Colonic mucosa (tissue), 4 donors: ENCODE results near the gene FXYD4. TPM values are rescaled to one million over a fixed set of nuclear protein-coding genes. Genes with fewer than 3 reads are reported as not detected.

Experiments used
- DNase-seq: peaks from one replicate; pipeline ENCODE4 v3.0.0-alpha.2; 2020
- H3K27ac ChIP-seq: fragments of 200-600 bp; one replicate; pipeline ENCODE4 v1.8.0; 2021
- H3K27me3 ChIP-seq: fragments of 200-600 bp; one replicate; pipeline ENCODE4 v1.8.0; 2021
- H3K36me3 ChIP-seq: fragments of 200-600 bp; one replicate; pipeline ENCODE4 v1.8.0; 2021
- H3K4me1 ChIP-seq: fragments of 200-600 bp; one replicate; pipeline ENCODE4 v1.8.0; 2021; ENCODE audit warnings: mild to moderate bottlenecking
- H3K4me3 ChIP-seq: fragments of 200-600 bp; one replicate; pipeline ENCODE4 v1.8.0; 2021
- H3K9ac ChIP-seq, 2 donors: one replicate each; pipeline ENCODE4 v1.7.0; 2013; ENCODE audit warnings: control low read depth in 2 of 2, low read depth in 2 of 2, low read length in 2 of 2
- H3K9me3 ChIP-seq: fragments of 200-600 bp; one replicate; pipeline ENCODE4 v1.8.0; 2021
- intact Hi-C: fragments of 100-400 bp; cut with DNase I; formaldehyde crosslinking; loops from one replicate; pipeline ENCODE4 v1.14.1; 2022
- total RNA-seq, 2 donors: library from RNA; stranded (reverse); fragmentation: NEBNext Ultra II Directional in 1 of 2; extraction: Animal tissue kit (Norgen Biotek cat#: 25700) in 1 of 2; gene quantifications; one replicate each; pipeline ENCODE4 v1.2.1, GENCODE V29; 2021
- TF ChIP-seq, protein P1 (sequence below): fragments of 200-600 bp; IDR thresholded peaks from one replicate; pipeline ENCODE4 v1.8.0; 2022; ENCODE audit warnings: antibody characterized with exemption, mild to moderate bottlenecking
- donor health status: healthy.
- donor health status: DM: no; HTN: no; CAD: no.
- donor health status: DM: no; HTN: no; CAD: no.

FXYD4 gene
- total RNA-seq, 2 donors from 2014 or later: 0.98 TPM; not detected in 1

GRCh38 chr10:43424416-43424815 lies 53.0 kb downstream of the FXYD4 start:
- Histone ChIP-seq H3K36me3 (no peaks in the 10 kb centered on the region), H3K4me1 (peaks cover 5% of the 10 kb centered on the region), H3K9ac (no peak overlapping the region), H3K9me3 (no peaks in the 10 kb centered on the region), H3K27me3 (no peaks in the 10 kb centered on the region), H3K27ac (no peak overlapping the region), H3K4me3 (no peak overlapping the region)
- intact Hi-C loops: no loop called here
- TF ChIP-seq, protein P1, sequence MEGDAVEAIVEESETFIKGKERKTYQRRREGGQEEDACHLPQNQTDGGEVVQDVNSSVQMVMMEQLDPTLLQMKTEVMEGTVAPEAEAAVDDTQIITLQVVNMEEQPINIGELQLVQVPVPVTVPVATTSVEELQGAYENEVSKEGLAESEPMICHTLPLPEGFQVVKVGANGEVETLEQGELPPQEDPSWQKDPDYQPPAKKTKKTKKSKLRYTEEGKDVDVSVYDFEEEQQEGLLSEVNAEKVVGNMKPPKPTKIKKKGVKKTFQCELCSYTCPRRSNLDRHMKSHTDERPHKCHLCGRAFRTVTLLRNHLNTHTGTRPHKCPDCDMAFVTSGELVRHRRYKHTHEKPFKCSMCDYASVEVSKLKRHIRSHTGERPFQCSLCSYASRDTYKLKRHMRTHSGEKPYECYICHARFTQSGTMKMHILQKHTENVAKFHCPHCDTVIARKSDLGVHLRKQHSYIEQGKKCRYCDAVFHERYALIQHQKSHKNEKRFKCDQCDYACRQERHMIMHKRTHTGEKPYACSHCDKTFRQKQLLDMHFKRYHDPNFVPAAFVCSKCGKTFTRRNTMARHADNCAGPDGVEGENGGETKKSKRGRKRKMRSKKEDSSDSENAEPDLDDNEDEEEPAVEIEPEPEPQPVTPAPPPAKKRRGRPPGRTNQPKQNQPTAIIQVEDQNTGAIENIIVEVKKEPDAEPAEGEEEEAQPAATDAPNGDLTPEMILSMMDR: no peak
- no peak for DNase-seq

Other genes starting within 250 kb of the FXYD4 start
- gene CSGALNACT2, start 233.2 kb upstream of the FXYD4 start, total RNA-seq: 1 to 10 TPM; 3.5 to 8.2 TPM
- 1 to 10 TPM; 1.0 to 1.9 TPM for gene RASGEF1A, start 104.6 kb upstream of the FXYD4 start, total RNA-seq
- gene HNRNPF, start 37.5 kb downstream of the FXYD4 start, total RNA-seq: 100 to 1,000 TPM; 250 to 394 TPM
- 1 to 10 TPM; 2.8 to 4.5 TPM for gene ZNF487, start 65.5 kb downstream of the FXYD4 start, total RNA-seq
- 1 to 10 TPM; 1.2 to 1.9 TPM for gene ZNF239, start 203.0 kb downstream of the FXYD4 start, total RNA-seq
- 1 to 10 TPM; 1.6 to 2.8 TPM for gene ZNF485, start 234.8 kb downstream of the FXYD4 start, total RNA-seq